Liver (tissue), 9 donors: ENCODE data around the gene ASPG. TPM values are rescaled to one million over a fixed set of nuclear protein-coding genes. Genes with fewer than 3 reads are reported as not detected.

Source experiments
- DNase-seq: peaks from one replicate; pipeline ENCODE4 v3.0.0-alpha.2; 2017; ENCODE audit warnings: low spot score
- H3K27ac ChIP-seq, 2 donors: one replicate each; pipeline ENCODE4 v1.7.0; 2013; ENCODE audit warnings: inconsistent platforms in 2 of 2, low read length in 2 of 2, control low read depth in 1 of 2, low read depth in 1 of 2, mild to moderate bottlenecking in 1 of 2
- H3K27me3 ChIP-seq, 4 donors: one replicate each; pipeline versions ENCODE4 v1.6.1 to v1.7.0; 2013; ENCODE audit warnings: low read length in 3 of 4, inconsistent platforms in 1 of 4, mild to moderate bottlenecking in 1 of 4, moderate library complexity in 1 of 4; ENCODE audit not compliant: control insufficient read depth in 4 of 4, insufficient read depth in 4 of 4
- H3K36me3 ChIP-seq, 4 donors: one replicate each; pipeline versions ENCODE4 v1.6.1 to v1.7.0; 2013; ENCODE audit warnings: low read length in 3 of 4, mild to moderate bottlenecking in 3 of 4, low read depth in 1 of 4, moderate library complexity in 1 of 4; ENCODE audit not compliant: control insufficient read depth in 4 of 4, insufficient read depth in 3 of 4
- H3K4me1 ChIP-seq, 4 donors: one replicate each; pipeline versions ENCODE4 v1.6.1 to v1.7.0; 2013; ENCODE audit warnings: low read length in 3 of 4, mild to moderate bottlenecking in 3 of 4, moderate library complexity in 1 of 4; ENCODE audit not compliant: control insufficient read depth in 4 of 4, insufficient read depth in 4 of 4
- H3K4me3 ChIP-seq, 3 donors: one replicate each; pipeline versions ENCODE4 v1.6.1 to v1.7.0; 2013; ENCODE audit warnings: low read length in 3 of 3, control low read depth in 1 of 3, low read depth in 1 of 3, mild to moderate bottlenecking in 1 of 3
- H3K9ac ChIP-seq, 2 donors: one replicate each; pipeline ENCODE4 v1.7.0; 2013; ENCODE audit warnings: low read length in 2 of 2, mild to moderate bottlenecking in 2 of 2, moderate library complexity in 2 of 2, control low read depth in 1 of 2, low read depth in 1 of 2
- H3K9me3 ChIP-seq, 4 donors: one replicate each; pipeline versions ENCODE4 v1.6.1 to v1.7.0; 2013; ENCODE audit warnings: low read length in 3 of 4; ENCODE audit not compliant: control insufficient read depth in 4 of 4
- EGR1 ChIP-seq, 2 donors: IDR thresholded peaks; 2 replicates each; pipeline ENCODE4 v1.6.1; 2016 to 2018; ENCODE audit warnings: antibody characterized with exemption in 2 of 2, low read depth in 2 of 2
- FOXA1 ChIP-seq: IDR thresholded peaks from 2 replicates; pipeline ENCODE4 v1.6.1; 2016; ENCODE audit warnings: antibody characterized with exemption
- FOXA2 ChIP-seq: IDR thresholded peaks from 2 replicates; pipeline ENCODE4 v1.6.1; 2016; ENCODE audit warnings: antibody characterized with exemption
- GABPA ChIP-seq, 2 donors: IDR thresholded peaks in 1 of 2; conservative IDR thresholded peaks in 1 of 2; 2 replicates each; pipeline ENCODE4 v1.6.1; 2016; ENCODE audit warnings: antibody characterized with exemption in 2 of 2, mild to moderate bottlenecking in 1 of 2, moderate library complexity in 1 of 2
- HNF4A ChIP-seq, 2 donors: conservative IDR thresholded peaks; 2 replicates each; pipeline ENCODE4 v1.6.1; 2016; ENCODE audit warnings: antibody characterized with exemption in 2 of 2, mild to moderate bottlenecking in 2 of 2
- HNF4G ChIP-seq: IDR thresholded peaks from 2 replicates; pipeline ENCODE4 v1.6.1; 2016; ENCODE audit warnings: antibody characterized with exemption
- JUND ChIP-seq, 2 donors: IDR thresholded peaks; 2 replicates each; pipeline ENCODE4 v1.6.1; 2016; ENCODE audit warnings: antibody characterized with exemption in 2 of 2
- NR2F2 ChIP-seq: IDR thresholded peaks from 2 replicates; pipeline ENCODE4 v1.6.1; 2016; ENCODE audit warnings: antibody characterized with exemption
- SP1 ChIP-seq: IDR thresholded peaks from 2 replicates; pipeline ENCODE4 v1.6.1; 2018; ENCODE audit warnings: antibody characterized with exemption, mild to moderate bottlenecking
- TAF1 ChIP-seq: conservative IDR thresholded peaks from 2 replicates; pipeline ENCODE4 v1.6.1; 2016; ENCODE audit warnings: antibody characterized with exemption, mild to moderate bottlenecking
- YY1 ChIP-seq: IDR thresholded peaks from 2 replicates; pipeline ENCODE4 v1.6.1; 2016; ENCODE audit warnings: antibody characterized with exemption, mild to moderate bottlenecking
- WGBS: extraction: QIAGEN DNeasy Blood & Tissue Kit; methylation state at CpG from one replicate; pipeline ENCODE4 v1.1.7; 2013; 5-methylcytosine and 5-hydroxymethylcytosine counted together
- polyA plus RNA-seq, 2 donors: library from polyadenylated mRNA; stranded (reverse) in 1 of 2; unstranded in 1 of 2; fragments of 200-250 nt in 1 of 2; fragments of >200 nt in 1 of 2; fragmentation: Nextera tagmentation in 1 of 2; extraction: Ambion mirVana in 1 of 2; gene quantifications; one replicate each; pipeline versions ENCODE4 v1.2.1 to v1.2.3, GENCODE V29; 2013 to 2015
- total RNA-seq, 2 donors: library from RNA; depleted of rRNA; stranded (reverse); fragments of >200 nt; gene quantifications; one replicate each; pipeline ENCODE4 v1.2.3, GENCODE V29; 2014
- TF ChIP-seq, protein P1 (sequence below): IDR thresholded peaks from 2 replicates; pipeline ENCODE4 v1.6.1; 2016; ENCODE audit warnings: antibody characterized with exemption, mild to moderate bottlenecking
- TF ChIP-seq, protein P2 (sequence below): IDR thresholded peaks from 2 replicates; pipeline ENCODE4 v1.6.1; 2016; ENCODE audit warnings: antibody characterized with exemption
- TF ChIP-seq, protein P3 (sequence below): fragments of 150-350 bp; IDR thresholded peaks from 2 replicates; pipeline ENCODE4 v1.5.1; 2017; ENCODE audit warnings: improper control_type of control experiment, low read depth, low read length; ENCODE audit not compliant: missing input control
- TF ChIP-seq, protein P4 (sequence below): IDR thresholded peaks from 2 replicates; pipeline ENCODE4 v1.6.1; 2016; ENCODE audit warnings: antibody characterized with exemption
- TF ChIP-seq, protein P5 (sequence below): IDR thresholded peaks from 2 replicates; pipeline ENCODE4 v1.6.1; 2016; ENCODE audit warnings: antibody characterized with exemption
- donor health status: healthy.
- donor health status: healthy.
- donor health status: healthy.
- donor health status: healthy.
- donor health status: healthy.

Gene ASPG
- total and polyA plus RNA-seq, 4 donors: 42.4 to 158 (median 110) TPM

DNA sequence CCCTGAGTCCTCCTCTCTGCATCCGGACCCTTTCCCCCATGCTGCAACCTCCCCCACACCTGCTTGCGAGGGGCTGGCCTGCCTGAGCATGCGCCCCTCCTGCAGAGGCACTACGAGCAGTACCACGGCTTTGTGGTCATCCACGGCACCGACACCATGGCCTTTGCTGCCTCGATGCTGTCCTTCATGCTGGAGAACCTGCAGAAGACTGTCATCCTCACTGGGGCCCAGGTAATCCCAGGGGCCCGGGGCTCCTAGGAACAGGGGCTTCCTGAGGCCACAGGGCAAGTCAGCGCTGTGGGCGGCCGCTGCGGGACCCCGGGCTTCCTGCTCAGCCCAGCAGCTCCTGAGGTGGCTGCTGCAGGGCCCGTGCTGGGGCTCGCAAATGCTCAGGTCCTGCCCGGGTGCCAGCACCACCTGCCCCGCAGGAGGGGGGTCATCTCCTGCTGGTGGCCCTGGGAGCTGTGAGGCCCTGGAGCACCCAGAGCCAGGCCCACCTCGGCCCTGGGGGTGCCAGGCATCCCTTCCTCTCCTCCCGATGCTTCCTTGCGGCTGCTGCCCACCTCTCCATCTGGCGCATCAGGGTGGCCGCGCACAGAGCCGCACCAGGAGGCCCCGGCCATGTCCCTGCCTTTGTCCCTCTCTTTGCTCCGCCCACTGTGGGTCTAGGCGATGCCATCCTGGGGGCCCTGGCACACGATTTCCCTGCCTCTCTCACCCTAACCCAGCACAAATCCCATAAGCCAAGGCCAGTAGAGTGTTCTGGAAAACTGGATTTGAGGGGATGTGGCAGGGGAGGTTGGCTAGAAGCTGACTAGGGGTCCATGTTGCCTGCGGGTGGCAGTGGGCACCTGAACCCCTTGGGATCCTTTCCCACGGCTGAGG, 10.2 kb downstream of the ASPG start:
- TF ChIP-seq, protein P1, sequence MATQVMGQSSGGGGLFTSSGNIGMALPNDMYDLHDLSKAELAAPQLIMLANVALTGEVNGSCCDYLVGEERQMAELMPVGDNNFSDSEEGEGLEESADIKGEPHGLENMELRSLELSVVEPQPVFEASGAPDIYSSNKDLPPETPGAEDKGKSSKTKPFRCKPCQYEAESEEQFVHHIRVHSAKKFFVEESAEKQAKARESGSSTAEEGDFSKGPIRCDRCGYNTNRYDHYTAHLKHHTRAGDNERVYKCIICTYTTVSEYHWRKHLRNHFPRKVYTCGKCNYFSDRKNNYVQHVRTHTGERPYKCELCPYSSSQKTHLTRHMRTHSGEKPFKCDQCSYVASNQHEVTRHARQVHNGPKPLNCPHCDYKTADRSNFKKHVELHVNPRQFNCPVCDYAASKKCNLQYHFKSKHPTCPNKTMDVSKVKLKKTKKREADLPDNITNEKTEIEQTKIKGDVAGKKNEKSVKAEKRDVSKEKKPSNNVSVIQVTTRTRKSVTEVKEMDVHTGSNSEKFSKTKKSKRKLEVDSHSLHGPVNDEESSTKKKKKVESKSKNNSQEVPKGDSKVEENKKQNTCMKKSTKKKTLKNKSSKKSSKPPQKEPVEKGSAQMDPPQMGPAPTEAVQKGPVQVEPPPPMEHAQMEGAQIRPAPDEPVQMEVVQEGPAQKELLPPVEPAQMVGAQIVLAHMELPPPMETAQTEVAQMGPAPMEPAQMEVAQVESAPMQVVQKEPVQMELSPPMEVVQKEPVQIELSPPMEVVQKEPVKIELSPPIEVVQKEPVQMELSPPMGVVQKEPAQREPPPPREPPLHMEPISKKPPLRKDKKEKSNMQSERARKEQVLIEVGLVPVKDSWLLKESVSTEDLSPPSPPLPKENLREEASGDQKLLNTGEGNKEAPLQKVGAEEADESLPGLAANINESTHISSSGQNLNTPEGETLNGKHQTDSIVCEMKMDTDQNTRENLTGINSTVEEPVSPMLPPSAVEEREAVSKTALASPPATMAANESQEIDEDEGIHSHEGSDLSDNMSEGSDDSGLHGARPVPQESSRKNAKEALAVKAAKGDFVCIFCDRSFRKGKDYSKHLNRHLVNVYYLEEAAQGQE: no peak
- TF ChIP-seq, protein P2, sequence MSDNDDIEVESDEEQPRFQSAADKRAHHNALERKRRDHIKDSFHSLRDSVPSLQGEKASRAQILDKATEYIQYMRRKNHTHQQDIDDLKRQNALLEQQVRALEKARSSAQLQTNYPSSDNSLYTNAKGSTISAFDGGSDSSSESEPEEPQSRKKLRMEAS: no peak
- no peak for TF ChIP-seq SP1
- no peak for TF ChIP-seq TAF1
- TF ChIP-seq EGR1 (IDR thresholded peaks at IDR 0.05; ENCODE audit: low read depth in 2 of 2): no peak
- TF ChIP-seq, protein P3, sequence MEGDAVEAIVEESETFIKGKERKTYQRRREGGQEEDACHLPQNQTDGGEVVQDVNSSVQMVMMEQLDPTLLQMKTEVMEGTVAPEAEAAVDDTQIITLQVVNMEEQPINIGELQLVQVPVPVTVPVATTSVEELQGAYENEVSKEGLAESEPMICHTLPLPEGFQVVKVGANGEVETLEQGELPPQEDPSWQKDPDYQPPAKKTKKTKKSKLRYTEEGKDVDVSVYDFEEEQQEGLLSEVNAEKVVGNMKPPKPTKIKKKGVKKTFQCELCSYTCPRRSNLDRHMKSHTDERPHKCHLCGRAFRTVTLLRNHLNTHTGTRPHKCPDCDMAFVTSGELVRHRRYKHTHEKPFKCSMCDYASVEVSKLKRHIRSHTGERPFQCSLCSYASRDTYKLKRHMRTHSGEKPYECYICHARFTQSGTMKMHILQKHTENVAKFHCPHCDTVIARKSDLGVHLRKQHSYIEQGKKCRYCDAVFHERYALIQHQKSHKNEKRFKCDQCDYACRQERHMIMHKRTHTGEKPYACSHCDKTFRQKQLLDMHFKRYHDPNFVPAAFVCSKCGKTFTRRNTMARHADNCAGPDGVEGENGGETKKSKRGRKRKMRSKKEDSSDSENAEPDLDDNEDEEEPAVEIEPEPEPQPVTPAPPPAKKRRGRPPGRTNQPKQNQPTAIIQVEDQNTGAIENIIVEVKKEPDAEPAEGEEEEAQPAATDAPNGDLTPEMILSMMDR: no peak
- no peak for TF ChIP-seq NR2F2
- TF ChIP-seq FOXA1: no peak
- TF ChIP-seq, protein P4, sequence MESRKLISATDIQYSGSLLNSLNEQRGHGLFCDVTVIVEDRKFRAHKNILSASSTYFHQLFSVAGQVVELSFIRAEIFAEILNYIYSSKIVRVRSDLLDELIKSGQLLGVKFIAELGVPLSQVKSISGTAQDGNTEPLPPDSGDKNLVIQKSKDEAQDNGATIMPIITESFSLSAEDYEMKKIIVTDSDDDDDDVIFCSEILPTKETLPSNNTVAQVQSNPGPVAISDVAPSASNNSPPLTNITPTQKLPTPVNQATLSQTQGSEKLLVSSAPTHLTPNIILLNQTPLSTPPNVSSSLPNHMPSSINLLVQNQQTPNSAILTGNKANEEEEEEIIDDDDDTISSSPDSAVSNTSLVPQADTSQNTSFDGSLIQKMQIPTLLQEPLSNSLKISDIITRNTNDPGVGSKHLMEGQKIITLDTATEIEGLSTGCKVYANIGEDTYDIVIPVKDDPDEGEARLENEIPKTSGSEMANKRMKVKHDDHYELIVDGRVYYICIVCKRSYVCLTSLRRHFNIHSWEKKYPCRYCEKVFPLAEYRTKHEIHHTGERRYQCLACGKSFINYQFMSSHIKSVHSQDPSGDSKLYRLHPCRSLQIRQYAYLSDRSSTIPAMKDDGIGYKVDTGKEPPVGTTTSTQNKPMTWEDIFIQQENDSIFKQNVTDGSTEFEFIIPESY: no peak
- no peak for TF ChIP-seq HNF4A (conservative IDR thresholded peaks at IDR 0.05)
- TF ChIP-seq GABPA (IDR thresholded peaks at IDR 0.05 in 1 of 2, conservative IDR thresholded peaks at IDR 0.05 in 1 of 2): no peak
- no peak for TF ChIP-seq YY1
- TF ChIP-seq HNF4G: no peak
- TF ChIP-seq FOXA2: no peak
- TF ChIP-seq JUND (IDR thresholded peaks at IDR 0.05): no peak
- Histone ChIP-seq H3K27ac (no peak overlapping the region), H3K9ac (no peak overlapping the region), H3K4me3 (no peak overlapping the region), H3K36me3 (peaks cover 0 to 21% (median 8%) of the 10 kb centered on the region in 4 donors), H3K27me3 (no peaks in the 10 kb centered on the region), H3K4me1 (peaks cover 11 to 34% (median 21%) of the 10 kb centered on the region in 4 donors), H3K9me3 (no peaks in the 10 kb centered on the region)
- DNase-seq: no peak
- WGBS: 93% methylated on average over 31 of the region's 31 CpGs

DNA sequence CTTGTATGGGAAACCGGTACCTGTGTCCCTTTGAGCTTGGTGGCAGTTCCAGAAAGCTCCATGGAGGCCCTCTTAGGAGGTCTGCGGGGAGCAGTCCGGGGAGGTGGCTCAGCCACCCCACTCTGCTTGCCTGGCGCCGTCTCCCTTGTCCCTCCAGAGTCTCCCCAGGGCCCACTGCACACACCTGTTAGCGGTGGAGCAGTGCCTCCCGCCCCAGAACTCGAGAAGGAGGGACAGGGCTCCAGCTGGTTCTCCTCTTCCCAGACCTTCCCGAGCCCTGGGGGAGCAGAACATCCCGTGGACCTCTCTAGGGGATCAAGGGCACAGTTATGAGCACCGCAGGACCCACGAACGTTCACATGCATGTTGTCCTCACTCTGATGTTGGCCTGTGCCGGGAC, 10.8 kb downstream of the ASPG start:
- peaks cover 11 to 27% (median 16%) of the 10 kb centered on the region in 4 donors for H3K4me1 ChIP-seq
- TF ChIP-seq GABPA (IDR thresholded peaks at IDR 0.05 in 1 of 2, conservative IDR thresholded peaks at IDR 0.05 in 1 of 2) (no peak), HNF4G (no peak), FOXA1 (no peak), NR2F2 (no peak)
- TF ChIP-seq, protein P4: no peak
- TF ChIP-seq, protein P5, sequence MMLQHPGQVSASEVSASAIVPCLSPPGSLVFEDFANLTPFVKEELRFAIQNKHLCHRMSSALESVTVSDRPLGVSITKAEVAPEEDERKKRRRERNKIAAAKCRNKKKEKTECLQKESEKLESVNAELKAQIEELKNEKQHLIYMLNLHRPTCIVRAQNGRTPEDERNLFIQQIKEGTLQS: no peak
- TF ChIP-seq, protein P1: no peak
- no peak for DNase-seq
- WGBS: 94% methylated on average over 14 of the region's 14 CpGs
- peaks cover 0 to 21% (median 8%) of the 10 kb centered on the region in 4 donors for H3K36me3 ChIP-seq
- H3K27ac ChIP-seq: no peak overlapping the region
- H3K9ac ChIP-seq: no peak overlapping the region
- H3K4me3 ChIP-seq: no peak overlapping the region
- no peaks in the 10 kb centered on the region for H3K9me3 ChIP-seq
- no peaks in the 10 kb centered on the region for H3K27me3 ChIP-seq
